SJCRH30 (cell line): ENCODE data around the gene LRGUK. TPM values are rescaled to one million over a fixed set of nuclear protein-coding genes. Genes with fewer than 3 reads are reported as not detected.

ENCODE experiments used
- DNase-seq, 2 experiments: peaks; one replicate each; pipeline ENCODE4 v3.0.0-alpha.2; 2015 to 2020
- H3K27ac ChIP-seq: fragments of 250-450 bp; sonication (Bioruptor Pico); 2 replicates; pipeline ENCODE4 v1.5.1; 2020; ENCODE audit warnings: mild to moderate bottlenecking, moderate library complexity
- H3K27me3 ChIP-seq: fragments of 250-450 bp; sonication (Bioruptor Pico); 2 replicates; pipeline ENCODE4 v1.5.1; 2020; ENCODE audit warnings: mild to moderate bottlenecking, moderate library complexity
- H3K36me3 ChIP-seq: fragments of 250-450 bp; sonication (Bioruptor Pico); 2 replicates; pipeline ENCODE4 v1.5.1; 2020; ENCODE audit warnings: mild to moderate bottlenecking, moderate library complexity
- H3K4me1 ChIP-seq: fragments of 250-450 bp; sonication (Bioruptor Pico); 2 replicates; pipeline ENCODE4 v1.5.1; 2020; ENCODE audit warnings: mild to moderate bottlenecking, moderate library complexity
- H3K4me3 ChIP-seq: fragments of 250-450 bp; sonication (Bioruptor Pico); 2 replicates; pipeline ENCODE4 v1.5.1; 2020; ENCODE audit warnings: mild to moderate bottlenecking, moderate library complexity
- H3K9me3 ChIP-seq: fragments of 250-450 bp; sonication (Bioruptor Pico); replicated peaks from 2 replicates; pipeline ENCODE4 v1.5.1; 2020; ENCODE audit warnings: mild to moderate bottlenecking, moderate library complexity
- total RNA-seq: library from RNA; depleted of rRNA; stranded (reverse); fragments of >200 nt; shearing (Covaris generic); gene quantifications from 2 replicates; pipeline ENCODE4 v1.2.3, GENCODE V29; 2014

LRGUK gene
- total RNA-seq, 1 experiment from 2014 or later, result 0.04 TPM

- no peak for DNase-seq
Measured at GRCh38 chr7:134187893-134188292, 60.8 kb downstream of the LRGUK start.

GRCh38 chr7:134188311-134188710 lies 61.2 kb downstream of the LRGUK start:
- no peak for DNase-seq
- Histone ChIP-seq H3K36me3 (no peaks in the 10 kb centered on the region), H3K27me3 (no peaks in the 10 kb centered on the region), H3K4me1 (no peaks in the 10 kb centered on the region), H3K27ac (no peak overlapping the region), H3K9me3 (no peaks in the 10 kb centered on the region), H3K4me3 (no peak overlapping the region)

More at GRCh38 chr7:134187893-134188292, 60.8 kb downstream of the LRGUK start:
- no peaks in the 10 kb centered on the region for H3K9me3 ChIP-seq
- H3K27ac ChIP-seq, result no peak overlapping the region
- H3K27me3 ChIP-seq, result no peaks in the 10 kb centered on the region
- H3K4me1 ChIP-seq, result no peaks in the 10 kb centered on the region
- H3K36me3 ChIP-seq, result no peaks in the 10 kb centered on the region
- no peak overlapping the region for H3K4me3 ChIP-seq

- Histone ChIP-seq H3K36me3 (no peaks in the 10 kb centered on the region), H3K27me3 (no peaks in the 10 kb centered on the region), H3K27ac (no peak overlapping the region), H3K4me1 (no peaks in the 10 kb centered on the region), H3K4me3 (no peak overlapping the region), H3K9me3 (no peaks in the 10 kb centered on the region)
- DNase-seq, result no peak
Measured at GRCh38 chr7:134189559-134189958, 62.4 kb downstream of the LRGUK start.

- no peaks in the 10 kb centered on the region for H3K4me1 ChIP-seq
- no peaks in the 10 kb centered on the region for H3K36me3 ChIP-seq
- no peak for DNase-seq
- no peaks in the 10 kb centered on the region for H3K27me3 ChIP-seq
- H3K4me3 ChIP-seq, result no peak overlapping the region
- H3K27ac ChIP-seq, result no peak overlapping the region
- H3K9me3 ChIP-seq, result no peaks in the 10 kb centered on the region
Measured at GRCh38 chr7:134191876-134192275, 64.7 kb downstream of the LRGUK start.

- no peaks in the 10 kb centered on the region for H3K9me3 ChIP-seq
- no peak overlapping the region for H3K27ac ChIP-seq
- no peaks in the 10 kb centered on the region for H3K4me1 ChIP-seq
- no peak for DNase-seq
- no peaks in the 10 kb centered on the region for H3K27me3 ChIP-seq
- no peak overlapping the region for H3K4me3 ChIP-seq
- H3K36me3 ChIP-seq, result no peaks in the 10 kb centered on the region
Measured at GRCh38 chr7:134193240-134193639, 66.1 kb downstream of the LRGUK start.

- Histone ChIP-seq H3K27me3 (peaks cover 8% of the 10 kb centered on the region; the same call in 1 of the 2 replicates), H3K4me1 (no peaks in the 10 kb centered on the region), H3K4me3 (no peak overlapping the region), H3K9me3 (no peaks in the 10 kb centered on the region), H3K36me3 (no peaks in the 10 kb centered on the region), H3K27ac (no peak overlapping the region)
- no peak for DNase-seq
Measured at GRCh38 chr7:134195252-134195651, 68.1 kb downstream of the LRGUK start.

GRCh38 chr7:134196439-134196838 lies 69.3 kb downstream of the LRGUK start:
- Histone ChIP-seq H3K27ac (no peak overlapping the region), H3K27me3 (peaks cover 8% of the 10 kb centered on the region; the same call in 1 of the 2 replicates), H3K4me3 (no peak overlapping the region), H3K36me3 (no peaks in the 10 kb centered on the region), H3K4me1 (no peaks in the 10 kb centered on the region), H3K9me3 (peaks cover 3% of the 10 kb centered on the region; the same call in 1 of the 2 replicates)
- no peak for DNase-seq

- H3K27me3 ChIP-seq, result peaks cover 8% of the 10 kb centered on the region; the same call in 1 of the 2 replicates
- no peak overlapping the region for H3K27ac ChIP-seq
- no peaks in the 10 kb centered on the region for H3K4me1 ChIP-seq
- peaks cover 3% of the 10 kb centered on the region; the same call in 1 of the 2 replicates for H3K9me3 ChIP-seq
- no peak overlapping the region for H3K4me3 ChIP-seq
- H3K36me3 ChIP-seq, result no peaks in the 10 kb centered on the region
- no peak for DNase-seq
Measured at GRCh38 chr7:134197345-134197744, 70.2 kb downstream of the LRGUK start.

- peaks cover 8% of the 10 kb centered on the region; the same call in 1 of the 2 replicates for H3K27me3 ChIP-seq
- H3K4me1 ChIP-seq, result no peaks in the 10 kb centered on the region
- no peak overlapping the region for H3K4me3 ChIP-seq
Measured at GRCh38 chr7:134200970-134201369, 73.8 kb downstream of the LRGUK start.

GRCh38 chr7:134201569-134202261 lies 74.6 kb downstream of the LRGUK start:
- H3K4me1 ChIP-seq, result no peaks in the 10 kb centered on the region
- DNase-seq, result no peak
- H3K27ac ChIP-seq, result no peak overlapping the region
- H3K36me3 ChIP-seq, result no peaks in the 10 kb centered on the region
- H3K9me3 ChIP-seq, result peaks cover 3% of the 10 kb centered on the region; the same call in 1 of the 2 replicates
- peaks cover 8% of the 10 kb centered on the region; the same call in 1 of the 2 replicates for H3K27me3 ChIP-seq
- no peak overlapping the region for H3K4me3 ChIP-seq

More at GRCh38 chr7:134200970-134201369, 73.8 kb downstream of the LRGUK start:
- no peak for DNase-seq
- H3K9me3 ChIP-seq, result peaks cover 3% of the 10 kb centered on the region; the same call in 1 of the 2 replicates
- no peaks in the 10 kb centered on the region for H3K36me3 ChIP-seq
- no peak overlapping the region for H3K27ac ChIP-seq

- no peaks in the 10 kb centered on the region for H3K4me1 ChIP-seq
- peaks cover 3% of the 10 kb centered on the region; the same call in 1 of the 2 replicates for H3K9me3 ChIP-seq
- H3K27me3 ChIP-seq, result peaks cover 8% of the 10 kb centered on the region; the same call in 1 of the 2 replicates
- H3K36me3 ChIP-seq, result no peaks in the 10 kb centered on the region
- no peak overlapping the region for H3K27ac ChIP-seq
- no peak overlapping the region for H3K4me3 ChIP-seq
- no peak for DNase-seq
Measured at GRCh38 chr7:134203186-134203889, 76.2 kb downstream of the LRGUK start.

GRCh38 chr7:134209322-134210015 lies 82.3 kb downstream of the LRGUK start:
- H3K9me3 ChIP-seq, result no peaks in the 10 kb centered on the region
- H3K4me1 ChIP-seq, result no peaks in the 10 kb centered on the region
- no peaks in the 10 kb centered on the region for H3K27me3 ChIP-seq
- no peak overlapping the region for H3K27ac ChIP-seq
- no peak overlapping the region for H3K4me3 ChIP-seq
- no peak for DNase-seq
- no peaks in the 10 kb centered on the region for H3K36me3 ChIP-seq

GRCh38 chr7:134210227-134210626 lies 83.1 kb downstream of the LRGUK start:
- no peak for DNase-seq
- H3K4me3 ChIP-seq, result no peak overlapping the region
- H3K27me3 ChIP-seq, result no peaks in the 10 kb centered on the region

GRCh38 chr7:134210976-134211663 lies 84.0 kb downstream of the LRGUK start:
- Histone ChIP-seq H3K36me3 (no peaks in the 10 kb centered on the region), H3K4me1 (no peaks in the 10 kb centered on the region), H3K27me3 (no peaks in the 10 kb centered on the region), H3K4me3 (no peak overlapping the region), H3K27ac (no peak overlapping the region), H3K9me3 (no peaks in the 10 kb centered on the region)
- DNase-seq, result no peak

More at GRCh38 chr7:134210227-134210626, 83.1 kb downstream of the LRGUK start:
- H3K27ac ChIP-seq, result no peak overlapping the region
- no peaks in the 10 kb centered on the region for H3K36me3 ChIP-seq
- no peaks in the 10 kb centered on the region for H3K4me1 ChIP-seq
- no peaks in the 10 kb centered on the region for H3K9me3 ChIP-seq
